Glutamatergic neuron (in vitro differentiated cells): ENCODE results near the gene DHPS. TPM values are rescaled to one million over a fixed set of nuclear protein-coding genes. Genes with fewer than 3 reads are reported as not detected.

ENCODE experiments used
- DNase-seq: peaks from one replicate; pipeline ENCODE4 v3.0.0; 2022
- H3K27ac Mint-ChIP-seq: one replicate; pipeline ENCODE4 v1.8.0; 2020; ENCODE audit warnings: mild to moderate bottlenecking, mixed read lengths, inconsistent platforms; ENCODE audit not compliant: unreplicated experiment
- H3K27me3 Mint-ChIP-seq: one replicate; pipeline ENCODE4 v1.8.0; 2020; ENCODE audit warnings: mild to moderate bottlenecking, moderate library complexity, mixed read lengths, inconsistent platforms; ENCODE audit not compliant: unreplicated experiment
- H3K36me3 Mint-ChIP-seq: one replicate; pipeline ENCODE4 v1.8.0; 2020; ENCODE audit warnings: mild to moderate bottlenecking, mixed read lengths, inconsistent platforms; ENCODE audit not compliant: unreplicated experiment
- H3K4me1 Mint-ChIP-seq: one replicate; pipeline ENCODE4 v1.8.0; 2020; ENCODE audit warnings: mild to moderate bottlenecking, low read depth, mixed read lengths, inconsistent platforms; ENCODE audit not compliant: unreplicated experiment
- H3K4me3 Mint-ChIP-seq: one replicate; pipeline ENCODE4 v1.8.0; 2020; ENCODE audit warnings: mild to moderate bottlenecking, mixed read lengths, inconsistent platforms; ENCODE audit not compliant: unreplicated experiment
- H3K9me3 Mint-ChIP-seq: one replicate; pipeline ENCODE4 v1.8.0; 2020; ENCODE audit warnings: mild to moderate bottlenecking, moderate library complexity, mixed read lengths, inconsistent platforms; ENCODE audit not compliant: unreplicated experiment
- total RNA-seq: library from RNA; stranded (reverse); fragmentation: NEBNext Ultra II Directional; extraction: Animal tissue kit (Norgen Biotek cat#: 25700); gene quantifications from one replicate; pipeline ENCODE4 v1.2.1, GENCODE V29; 2021; ENCODE audit not compliant: unreplicated experiment
- TF ChIP-seq, protein P1 (sequence below): fragments of 200-600 bp; sonication (generic); IDR thresholded peaks from one replicate; pipeline ENCODE4 v1.5.0; 2021; ENCODE audit not compliant: partially characterized antibody, unreplicated experiment

Gene DHPS
- total RNA-seq, 1 donor from 2014 or later: 116 TPM

DNA sequence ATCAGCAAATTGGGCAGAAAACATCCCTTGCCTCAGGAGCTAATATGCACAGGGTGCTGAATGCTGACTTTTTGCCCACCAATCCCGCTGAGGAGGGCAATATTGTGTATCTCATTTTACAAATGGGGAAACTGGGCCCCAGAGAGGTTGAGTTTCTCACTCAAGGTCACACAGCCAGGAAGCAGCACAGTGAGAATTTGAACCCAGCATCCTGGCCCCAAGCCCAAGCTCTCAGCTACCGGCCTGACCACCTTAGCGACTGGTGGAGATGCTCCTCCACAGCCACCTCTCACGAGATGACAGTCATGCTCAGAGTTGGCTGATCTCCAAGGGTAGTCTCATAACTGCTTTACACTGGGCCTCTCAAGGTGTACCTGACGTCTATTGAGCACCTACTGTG, 11.3 kb upstream of the DHPS start:
- no peaks in the 10 kb centered on the region for H3K4me1 Mint-ChIP-seq
- no peaks in the 10 kb centered on the region for H3K36me3 Mint-ChIP-seq
- H3K4me3 Mint-ChIP-seq: no peak overlapping the region
- H3K27me3 Mint-ChIP-seq: peaks cover 2% of the 10 kb centered on the region
- TF ChIP-seq, protein P1, sequence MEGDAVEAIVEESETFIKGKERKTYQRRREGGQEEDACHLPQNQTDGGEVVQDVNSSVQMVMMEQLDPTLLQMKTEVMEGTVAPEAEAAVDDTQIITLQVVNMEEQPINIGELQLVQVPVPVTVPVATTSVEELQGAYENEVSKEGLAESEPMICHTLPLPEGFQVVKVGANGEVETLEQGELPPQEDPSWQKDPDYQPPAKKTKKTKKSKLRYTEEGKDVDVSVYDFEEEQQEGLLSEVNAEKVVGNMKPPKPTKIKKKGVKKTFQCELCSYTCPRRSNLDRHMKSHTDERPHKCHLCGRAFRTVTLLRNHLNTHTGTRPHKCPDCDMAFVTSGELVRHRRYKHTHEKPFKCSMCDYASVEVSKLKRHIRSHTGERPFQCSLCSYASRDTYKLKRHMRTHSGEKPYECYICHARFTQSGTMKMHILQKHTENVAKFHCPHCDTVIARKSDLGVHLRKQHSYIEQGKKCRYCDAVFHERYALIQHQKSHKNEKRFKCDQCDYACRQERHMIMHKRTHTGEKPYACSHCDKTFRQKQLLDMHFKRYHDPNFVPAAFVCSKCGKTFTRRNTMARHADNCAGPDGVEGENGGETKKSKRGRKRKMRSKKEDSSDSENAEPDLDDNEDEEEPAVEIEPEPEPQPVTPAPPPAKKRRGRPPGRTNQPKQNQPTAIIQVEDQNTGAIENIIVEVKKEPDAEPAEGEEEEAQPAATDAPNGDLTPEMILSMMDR: no peak
- DNase-seq: no peak
- no peak overlapping the region for H3K27ac Mint-ChIP-seq
- H3K9me3 Mint-ChIP-seq: peaks cover 5% of the 10 kb centered on the region

- Mint-ChIP-seq H3K4me3 (no peak overlapping the region), H3K36me3 (peaks cover 4% of the 10 kb centered on the region), H3K4me1 (peaks cover 1% of the 10 kb centered on the region), H3K27me3 (peaks cover 4% of the 10 kb centered on the region), H3K27ac (no peak overlapping the region), H3K9me3 (peaks cover 4% of the 10 kb centered on the region)
- TF ChIP-seq, protein P1: no peak
- DNase-seq: no peak
Measured at GRCh38 chr19:12689581-12690216, 8.0 kb upstream of the DHPS start.

- DNase-seq: no peak
- Mint-ChIP-seq H3K36me3 (peaks cover 4% of the 10 kb centered on the region), H3K27me3 (peaks cover 4% of the 10 kb centered on the region), H3K4me1 (peaks cover 1% of the 10 kb centered on the region), H3K9me3 (peaks cover 4% of the 10 kb centered on the region), H3K4me3 (no peak overlapping the region), H3K27ac (no peak overlapping the region)
- TF ChIP-seq, protein P1: no peak
Measured at GRCh38 chr19:12689012-12689411, 7.3 kb upstream of the DHPS start.

GRCh38 chr19:12687496-12688196, 6.0 kb upstream of the DHPS start, which contains the start of gene GNG14:
Gene GNG14, plus strand, starts transcription at chr19:12687998. Its CDS starts 51 bp downstream, at chr19:12688049.
- TF ChIP-seq, protein P1: no peak
- H3K4me3 Mint-ChIP-seq: peak within 1 kb of the TSS; percentile 42
- H3K27ac Mint-ChIP-seq: no peak within 1 kb of the TSS
- peaks cover 4% of the 10 kb centered on the region for H3K9me3 Mint-ChIP-seq
- peaks cover 4% of the 10 kb centered on the region for H3K36me3 Mint-ChIP-seq
- peaks cover 1% of the 10 kb centered on the region for H3K4me1 Mint-ChIP-seq
- no peak for DNase-seq
- peaks cover 6% of the 10 kb centered on the region for H3K27me3 Mint-ChIP-seq

- Mint-ChIP-seq H3K27ac (no peak overlapping the region), H3K36me3 (peaks cover 4% of the 10 kb centered on the region), H3K27me3 (peaks cover 10% of the 10 kb centered on the region), H3K4me1 (peaks cover 1% of the 10 kb centered on the region), H3K9me3 (peaks cover 6% of the 10 kb centered on the region), H3K4me3 (peak overlapping the region; percentile 40)
- TF ChIP-seq, protein P1: no peak
- no peak for DNase-seq
Measured at GRCh38 chr19:12685831-12686230, 4.2 kb upstream of the DHPS start.
